D341Med (cell line): ENCODE data around the gene ADRA1B.

ENCODE experiments used
- DNase-seq: peaks from one replicate; pipeline ENCODE4 v3.0.0; 2012; ENCODE audit warnings: low spot score

ADRA1B gene

DNA sequence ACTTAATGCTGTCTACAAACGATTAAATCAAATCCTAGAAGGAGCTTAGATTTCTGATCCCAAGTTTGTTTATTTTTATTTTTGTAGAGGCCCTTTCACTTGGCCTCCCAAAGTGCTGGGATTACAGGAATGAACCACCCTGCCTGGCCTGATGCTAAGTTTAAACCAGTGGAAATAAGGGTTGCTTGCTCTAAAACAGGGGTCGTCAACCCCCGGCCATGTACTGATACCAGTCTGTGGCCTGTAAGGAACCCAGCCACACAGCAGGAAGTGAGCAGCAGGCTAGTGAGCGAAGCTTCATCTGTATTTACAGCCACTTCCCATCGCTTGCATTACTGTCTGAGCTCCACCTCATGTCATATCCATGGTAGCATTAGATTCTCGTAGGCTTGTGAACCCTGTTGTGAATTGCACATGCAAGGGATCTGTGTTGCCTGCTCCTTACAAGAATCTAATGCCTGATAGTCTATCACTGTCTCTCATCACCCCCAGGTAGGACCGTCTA is 104.0 kb downstream of the ADRA1B start:
- DNase-seq, result no peak

- no peak for DNase-seq
These were observed 104.7 kb downstream of the ADRA1B start for GRCh38 chr5:160020964-160021363.

DNA sequence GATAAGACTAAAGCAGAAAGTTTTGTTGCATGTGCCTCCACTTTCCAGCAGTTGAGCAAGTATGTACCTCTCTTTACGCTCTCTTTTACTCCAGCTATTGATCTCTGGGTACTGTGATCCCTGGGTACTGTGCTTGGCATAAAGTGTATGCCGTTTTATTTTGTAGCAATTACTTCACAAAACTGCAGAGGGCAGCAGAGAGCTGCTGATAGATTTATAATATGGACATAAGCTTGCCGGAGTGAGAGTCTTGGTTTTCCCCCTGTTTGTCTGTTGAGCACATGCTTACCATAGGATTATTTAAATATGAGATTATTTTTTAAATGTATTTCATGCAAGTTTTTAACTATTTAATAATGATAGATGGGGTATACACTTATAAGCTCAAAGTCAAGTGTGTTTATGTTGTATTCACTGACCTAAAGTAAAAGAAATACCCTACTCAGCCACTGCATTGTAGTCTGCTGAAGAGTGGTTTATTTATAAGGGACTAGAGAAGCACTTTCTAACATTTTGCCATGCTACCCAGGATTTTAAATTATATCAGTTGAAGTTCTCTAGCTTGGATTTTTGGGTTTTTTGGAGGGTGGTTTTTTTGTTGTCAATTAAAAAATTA is 105.7 kb downstream of the ADRA1B start:
- peak; percentile 68 for DNase-seq
